GM18517 (cell line): Measurements from ENCODE around the gene SMO.
"Not testable (repeated sequence)": the region's sequence is repeated elsewhere in the genome, so short reads cannot be mapped to it uniquely, and the experiment has no call there.

Experiments
- ATAC-seq: cut with Tn5 transposase; IDR thresholded peaks from one replicate; pipeline ENCODE4 v1.9.1; 2021; ENCODE audit warnings: mild to moderate bottlenecking, moderate library complexity; ENCODE audit not compliant: unreplicated experiment

The SMO gene

DNA sequence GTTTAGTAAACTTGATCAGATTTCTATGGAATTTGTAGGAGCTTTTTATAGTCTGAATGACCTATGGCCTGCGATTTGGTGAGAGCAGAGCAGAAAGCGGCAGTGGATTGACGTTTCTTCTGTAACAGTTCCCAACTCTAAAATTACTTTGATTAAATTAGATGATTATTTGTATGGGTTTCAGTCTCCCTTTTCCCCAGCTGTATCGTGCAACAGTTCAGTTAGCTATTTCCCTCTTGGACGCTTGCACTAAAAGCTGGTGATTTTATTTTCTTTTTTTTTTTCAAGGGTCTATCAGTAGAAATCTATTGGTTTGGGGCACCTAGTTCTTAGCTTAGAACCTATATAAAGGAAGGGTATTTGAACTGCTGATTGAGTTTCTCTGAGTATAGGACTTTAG is 43.2 kb downstream of the SMO start:
- no peak for ATAC-seq

DNA sequence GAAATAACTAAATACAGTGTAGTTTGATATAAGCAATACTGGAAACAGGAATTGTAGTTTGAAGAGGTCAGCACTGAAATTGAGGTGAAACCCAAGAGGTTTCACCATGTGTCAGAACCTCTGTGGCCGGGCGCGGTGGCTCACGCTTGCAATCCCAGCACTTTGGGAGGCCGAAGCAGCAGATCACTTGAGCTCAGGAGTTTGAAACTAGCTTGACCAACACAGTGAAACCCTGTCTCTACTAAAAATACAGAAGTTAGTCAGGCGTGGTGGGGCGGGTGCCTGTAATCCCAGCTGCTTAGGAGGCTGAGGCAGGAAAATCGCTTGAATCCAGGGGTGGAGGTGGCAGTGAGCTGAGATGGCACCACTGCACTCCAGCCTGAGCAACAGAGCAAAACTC is 50.1 kb downstream of the SMO start:
- no peak for ATAC-seq

DNA sequence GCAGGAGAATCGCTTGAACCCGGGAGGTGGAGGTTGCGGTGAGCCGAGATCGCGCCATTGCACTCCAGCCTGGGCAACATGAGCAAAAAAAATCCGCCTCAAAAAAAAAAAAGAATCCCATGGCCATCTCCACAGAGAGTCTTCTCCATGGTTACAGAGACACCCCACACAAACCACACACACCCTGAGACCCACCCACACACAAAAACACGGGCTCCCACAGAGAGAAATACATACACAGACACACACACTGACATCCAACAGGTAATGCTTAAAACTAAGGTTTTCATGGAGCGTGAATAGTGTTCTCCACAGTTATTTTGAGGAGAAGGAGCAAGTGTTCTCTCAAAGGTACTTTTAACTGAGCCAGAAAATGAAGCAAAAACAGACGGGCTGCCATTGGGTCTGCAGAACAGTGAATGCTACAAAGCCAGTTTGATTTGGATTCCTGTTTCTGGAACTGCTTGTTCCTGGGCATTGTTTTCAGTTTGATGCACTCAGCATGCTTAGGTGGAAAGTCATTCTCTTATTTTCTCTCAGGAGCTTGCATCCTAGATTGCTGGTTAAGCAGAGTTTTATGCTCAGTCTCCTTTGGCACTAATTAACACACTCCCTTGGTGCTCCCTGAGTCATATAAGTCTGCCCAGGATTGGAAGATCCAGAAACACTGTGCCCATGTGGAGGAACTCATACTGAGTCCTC is 51.8 kb downstream of the SMO start:
- no peak for ATAC-seq

DNA sequence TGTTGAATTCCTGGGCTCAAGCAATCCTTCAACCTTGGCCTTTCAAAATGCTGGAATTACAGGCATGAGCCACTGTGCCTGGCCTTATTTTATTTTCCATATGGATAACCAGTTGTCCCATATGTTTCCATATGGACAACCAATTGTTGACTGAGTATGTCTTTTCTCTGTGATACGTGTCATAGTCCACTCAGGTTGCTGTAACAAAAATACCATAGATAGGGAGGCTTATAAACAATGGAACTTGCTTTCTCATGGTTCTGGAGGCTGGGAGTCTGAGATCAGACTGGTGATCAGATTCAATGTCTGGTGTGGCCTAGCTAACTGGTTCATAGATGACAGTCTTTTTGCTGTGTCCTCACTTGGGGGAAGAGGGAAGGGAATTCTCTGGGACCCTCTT is 55.8 kb downstream of the SMO start:
- ATAC-seq: no peak

DNA sequence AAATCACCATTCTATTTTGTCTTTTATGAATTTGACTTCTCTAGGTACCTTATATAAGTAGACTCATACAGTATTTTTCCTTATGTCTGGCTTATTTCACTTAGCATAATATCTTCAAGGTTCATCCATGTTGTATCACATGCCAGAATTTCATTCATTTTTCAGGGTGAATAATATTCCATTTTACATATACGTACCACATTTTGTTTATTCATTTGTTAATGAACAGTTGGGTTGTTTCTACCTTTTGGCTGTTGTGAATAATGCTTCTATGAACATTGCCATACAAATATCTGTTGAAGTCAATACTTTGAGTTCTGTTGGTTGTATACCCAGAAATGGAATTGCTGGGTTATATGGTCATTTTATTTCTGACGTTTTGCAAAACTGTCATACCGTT is 57.1 kb downstream of the SMO start:
- ATAC-seq: no peak

DNA sequence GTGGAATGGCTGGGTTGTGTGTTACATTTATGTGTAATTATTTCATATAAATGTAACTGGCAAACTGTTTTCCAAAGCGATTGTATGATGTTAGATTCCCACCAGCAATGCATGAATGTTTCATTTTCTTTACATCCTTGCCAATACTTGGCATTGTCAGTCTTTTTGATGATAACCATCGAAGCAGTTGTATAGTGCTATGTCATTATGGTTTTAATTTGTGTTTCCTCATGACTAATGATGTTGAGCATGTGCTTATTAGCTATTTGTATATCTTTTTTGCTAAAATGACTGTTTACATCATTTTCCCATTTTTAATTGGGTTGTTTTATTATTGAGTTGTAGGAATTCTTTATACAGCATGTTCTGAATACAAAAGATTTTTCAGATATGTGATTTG is 58.7 kb downstream of the SMO start:
- no peak for ATAC-seq

DNA sequence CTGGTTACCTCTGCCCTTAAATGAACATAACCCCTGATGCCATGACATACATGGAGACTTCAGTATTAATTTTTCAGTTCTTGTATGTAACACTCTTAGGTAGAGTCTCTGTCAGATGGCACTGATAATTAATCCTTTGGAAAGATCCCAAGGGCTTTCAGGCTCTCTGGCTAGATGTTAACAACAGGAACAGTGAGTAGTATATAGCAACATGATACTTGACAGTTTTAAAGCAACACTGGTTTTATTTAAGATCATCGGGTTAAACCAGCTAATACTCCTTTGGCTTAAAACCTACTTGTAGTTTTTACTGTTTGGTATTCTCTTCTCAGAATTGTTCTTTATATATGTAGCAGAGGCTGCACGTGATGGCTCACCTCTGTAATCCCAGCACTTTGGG is 63.7 kb downstream of the SMO start:
- no peak for ATAC-seq

DNA sequence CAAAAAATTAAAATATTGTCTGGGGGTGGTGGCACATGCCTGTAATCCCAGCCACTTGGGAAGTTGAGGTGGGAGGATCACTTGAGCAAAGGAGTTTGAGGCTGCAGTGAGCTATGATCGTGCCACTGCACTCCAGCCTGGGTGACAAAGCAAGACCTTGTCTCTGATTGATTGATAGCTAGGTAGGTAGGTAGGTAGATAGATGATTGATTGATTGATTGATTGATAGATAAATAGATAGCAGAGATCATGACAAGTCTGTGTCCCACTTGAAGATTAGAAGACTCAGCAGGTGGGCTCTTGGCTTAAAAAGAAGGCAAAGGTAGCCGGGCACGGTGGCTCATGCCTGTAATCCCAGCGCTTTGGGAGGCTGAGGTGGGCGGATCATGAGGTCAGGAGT is 64.2 kb downstream of the SMO start:
- ATAC-seq: not testable (repeated sequence)

DNA sequence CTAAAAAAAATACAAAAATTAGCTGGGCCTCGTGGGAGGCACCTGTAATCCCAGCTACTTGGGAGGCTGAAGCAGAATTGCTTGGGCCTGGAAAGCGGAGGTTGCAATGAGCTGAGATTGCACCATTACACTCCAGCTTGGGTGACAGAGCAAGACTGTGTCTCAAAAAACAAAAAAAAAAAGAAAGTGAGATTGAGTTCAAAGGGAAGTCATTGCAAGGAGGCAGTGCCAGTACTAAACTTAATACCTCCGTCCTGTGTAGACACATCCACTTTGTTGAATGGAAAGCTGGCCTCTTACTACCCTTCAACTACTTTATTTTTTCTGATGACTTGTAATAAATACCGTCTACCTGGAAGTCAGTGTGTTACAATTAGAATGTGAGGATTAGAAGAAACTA is 67.4 kb downstream of the SMO start:
- ATAC-seq: no peak

DNA sequence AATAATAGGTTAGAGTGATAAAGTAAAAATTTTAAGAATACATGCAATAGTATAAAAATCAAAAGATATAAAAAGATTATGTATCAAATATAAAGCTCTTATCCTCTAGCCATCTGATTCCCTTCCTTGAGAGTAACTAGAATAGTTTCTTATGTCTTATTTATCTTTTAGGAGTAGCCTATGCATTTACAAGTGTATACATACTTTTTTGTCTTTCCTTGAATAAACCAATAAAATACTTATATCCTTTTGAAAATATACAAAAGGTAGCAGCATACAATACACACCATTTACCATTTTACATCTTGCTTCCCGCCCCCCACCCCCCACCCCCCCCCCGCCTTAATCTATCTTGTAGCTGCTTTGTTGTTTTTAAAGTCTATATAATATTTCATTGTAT is 67.8 kb downstream of the SMO start:
- no peak for ATAC-seq

DNA sequence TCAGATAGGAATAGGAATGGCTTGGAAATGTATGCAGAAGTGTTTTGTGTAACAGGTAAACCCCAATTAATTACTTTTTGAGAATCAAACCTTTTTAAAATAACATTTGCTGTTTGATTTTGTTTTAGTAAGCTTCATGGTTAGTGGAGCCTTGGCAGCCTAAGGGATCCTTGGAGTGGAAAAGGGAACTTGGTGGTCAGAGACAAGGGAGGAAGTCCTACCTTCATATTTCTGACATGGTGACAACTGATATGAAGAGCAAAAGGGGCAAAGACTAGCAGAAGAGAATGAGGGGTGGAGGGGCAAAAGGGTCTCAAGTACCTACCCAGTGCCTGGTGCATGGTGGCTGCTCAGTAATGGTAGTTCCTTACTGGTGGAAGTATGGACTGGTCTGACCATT is 68.7 kb downstream of the SMO start:
- no peak for ATAC-seq

DNA sequence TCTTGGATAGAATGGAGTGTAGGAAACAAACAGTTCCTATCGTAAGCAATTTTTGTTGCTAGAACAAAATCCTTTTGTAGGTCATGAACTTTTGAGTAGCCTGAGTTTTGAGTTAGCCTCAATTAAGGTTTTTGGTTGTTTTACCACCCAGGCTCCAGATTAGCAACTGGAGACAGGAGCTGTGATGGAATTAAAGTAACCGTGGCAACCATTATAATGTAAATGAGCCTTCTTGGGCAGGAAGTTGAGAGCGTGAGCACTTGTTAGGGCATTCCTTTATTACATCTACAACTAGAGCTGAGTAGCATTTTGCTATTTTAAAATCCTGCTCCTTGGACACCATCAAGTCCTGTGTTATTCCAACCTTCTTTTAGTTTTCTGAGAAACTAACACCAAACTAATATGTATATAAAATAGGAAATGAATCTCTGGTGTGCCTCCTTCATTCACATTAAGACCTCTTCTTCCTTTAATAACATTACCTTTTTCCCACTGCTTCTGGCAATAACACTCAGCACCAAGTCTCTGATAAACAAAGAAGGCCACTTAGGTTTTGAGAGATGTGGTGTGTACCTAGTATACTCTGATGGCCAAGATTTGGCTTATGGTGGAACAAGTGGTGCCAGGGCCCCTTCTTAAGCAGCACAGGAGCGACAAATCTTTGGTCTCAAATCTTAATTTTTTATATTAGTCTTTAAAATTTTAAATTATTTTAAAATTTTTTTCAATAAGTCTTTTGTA is 70.4 kb downstream of the SMO start:
- ATAC-seq: no peak

DNA sequence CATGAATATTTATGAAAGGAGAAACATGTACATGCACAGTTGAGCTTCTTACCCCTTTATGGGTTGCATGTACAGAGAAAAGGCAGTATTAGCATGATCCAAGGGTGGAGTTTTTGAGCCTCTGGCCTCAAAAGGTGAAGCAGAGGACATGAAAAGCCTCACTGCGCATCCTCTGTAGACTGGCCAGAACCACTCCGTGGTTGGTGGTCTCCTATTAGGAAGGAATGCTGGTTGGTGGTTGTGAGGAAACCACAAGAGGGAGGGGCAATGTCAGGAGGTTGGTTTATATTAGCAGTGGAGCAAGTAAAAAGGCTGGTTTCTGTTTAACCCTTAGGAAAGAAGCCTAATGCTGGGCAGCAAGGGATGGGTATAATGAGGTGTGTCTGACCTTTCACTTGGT is 73.9 kb downstream of the SMO start:
- no peak for ATAC-seq
